Smooth muscle cell (in vitro differentiated cells): ENCODE measurements around the gene RHEBL1. TPM values are rescaled to one million over a fixed set of nuclear protein-coding genes. Genes with fewer than 3 reads are reported as not detected.

Source experiments
- DNase-seq: peaks from one replicate; lab custom pipeline; 2025; ENCODE audit not compliant: unreplicated experiment; lab: John Stamatoyannopoulos, UW
- H2AFZ ChIP-seq: fragments of 200-600 bp; sonication (generic); 2 replicates; pipeline ENCODE4 v1.6.0; 2016; ENCODE audit warnings: antibody characterized with exemption, low read depth, mild to moderate bottlenecking
- H3F3A ChIP-seq: fragments of 200-600 bp; sonication (generic); 2 replicates; pipeline ENCODE4 v1.6.0; 2017; ENCODE audit warnings: antibody characterized with exemption, low read depth
- H3K27ac ChIP-seq: fragments of 200-600 bp; sonication (generic); 2 replicates; pipeline ENCODE4 v1.5.1; 2016; ENCODE audit warnings: low read depth, mild to moderate bottlenecking
- H3K27me3 ChIP-seq: fragments of 200-600 bp; sonication (generic); 2 replicates; pipeline ENCODE4 v1.6.1; 2016; ENCODE audit warnings: low read depth, mild to moderate bottlenecking
- H3K36me3 ChIP-seq: fragments of 200-600 bp; sonication (generic); 2 replicates; pipeline ENCODE4 v1.5.1; 2016; ENCODE audit warnings: low read depth
- H3K4me1 ChIP-seq: fragments of 200-600 bp; sonication (generic); 2 replicates; pipeline ENCODE4 v1.5.1; 2016; ENCODE audit warnings: low read depth
- H3K4me2 ChIP-seq: fragments of 200-600 bp; sonication (generic); 2 replicates; pipeline ENCODE4 v1.6.0; 2016; ENCODE audit warnings: mild to moderate bottlenecking
- H3K4me3 ChIP-seq: fragments of 200-600 bp; sonication (generic); 2 replicates; pipeline ENCODE4 v1.5.1; 2016; ENCODE audit warnings: mild to moderate bottlenecking
- H3K79me2 ChIP-seq: fragments of 200-600 bp; sonication (generic); 2 replicates; pipeline ENCODE4 v1.6.0; 2016; ENCODE audit warnings: low read depth, mild to moderate bottlenecking
- H3K9ac ChIP-seq: fragments of 200-600 bp; sonication (generic); 2 replicates; pipeline ENCODE4 v1.6.0; 2016; ENCODE audit warnings: low read depth
- H3K9me3 ChIP-seq: fragments of 200-600 bp; sonication (generic); replicated peaks from 2 replicates; pipeline ENCODE4 v1.5.1; 2016; ENCODE audit warnings: low read depth
- H4K20me1 ChIP-seq: fragments of 200-600 bp; sonication (generic); 2 replicates; pipeline ENCODE4 v1.6.0; 2016; ENCODE audit warnings: low read depth
- WGBS: methylation state at CpG from one replicate; pipeline ENCODE4 v1.1.7; 2016; ENCODE audit warnings: low lambda C conversion rate; 5-methylcytosine and 5-hydroxymethylcytosine counted together
- polyA plus RNA-seq: library from polyadenylated mRNA; unstranded; fragments of >200 nt; fragmentation: Nextera tagmentation; extraction: Ambion mirVana; gene quantifications from 2 replicates; pipeline ENCODE4 v1.2.1, GENCODE V29; 2016
- total RNA-seq: library from RNA; depleted of rRNA; stranded (reverse); fragments of >200 nt; gene quantifications from 2 replicates; pipeline ENCODE4 v1.2.3, GENCODE V29; 2014
- TF ChIP-seq, protein P1 (sequence below): fragments of 200-600 bp; sonication (generic); IDR thresholded peaks from 2 replicates; pipeline ENCODE4 v1.5.1; 2017; ENCODE audit warnings: borderline replicate concordance, mild to moderate bottlenecking, antibody characterized with exemption; ENCODE audit not compliant: insufficient read depth, poor library complexity, severe bottlenecking

The RHEBL1 gene
- total and polyA plus RNA-seq, 2 experiments from 2014 or later, result 0.76 to 2.1 TPM

DNA sequence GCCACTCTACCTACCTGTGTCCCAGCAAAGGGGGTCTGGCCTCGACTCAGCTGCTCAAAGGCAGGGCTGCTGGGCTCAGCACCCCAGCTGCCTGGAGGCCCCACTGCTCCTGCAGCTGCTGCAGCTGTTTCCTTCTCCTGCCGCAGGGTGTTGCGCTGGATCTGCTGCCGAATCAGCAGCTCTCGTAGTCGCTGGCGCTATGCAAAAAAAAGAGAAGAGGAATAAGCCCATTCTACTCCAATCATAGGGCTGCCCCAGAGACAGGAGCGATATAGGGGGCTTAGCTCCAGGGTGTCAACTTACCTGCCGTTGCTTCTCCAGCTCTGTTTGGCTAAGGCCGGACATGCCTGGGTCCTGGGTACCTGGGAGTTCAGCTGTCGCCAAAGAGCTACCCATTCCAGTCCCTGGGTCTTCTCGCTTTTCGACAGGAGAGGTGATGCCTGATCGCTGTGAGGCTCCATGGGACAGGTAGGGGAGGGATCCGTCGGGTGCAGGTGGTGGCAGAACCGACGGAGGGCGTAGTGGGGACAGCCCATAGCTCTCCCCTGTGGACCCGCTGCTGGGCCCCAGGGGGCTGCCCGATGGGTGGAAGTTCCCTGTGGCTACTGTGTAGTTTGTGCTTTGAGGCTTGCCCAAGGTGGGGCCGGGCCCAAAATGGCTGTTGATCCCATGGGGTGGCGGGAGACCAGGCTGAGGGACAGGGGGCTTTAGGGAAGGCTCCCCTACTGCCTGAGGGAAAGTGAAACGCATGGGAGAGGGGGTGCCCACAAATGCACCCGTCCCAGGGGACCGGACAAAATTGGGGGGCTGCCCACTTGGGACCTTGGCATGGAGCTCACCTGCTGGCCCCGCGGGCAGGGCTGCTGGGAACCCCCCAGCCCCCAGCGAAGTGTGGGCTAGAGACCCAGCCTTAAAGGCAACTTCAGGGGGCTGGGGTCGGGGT, 30.1 kb downstream of the RHEBL1 start:
- Histone ChIP-seq H3K9me3 (no peaks in the 10 kb centered on the region), H3K9ac (no peak overlapping the region), H3K36me3 (no peaks in the 10 kb centered on the region), H3F3A (no peaks in the 10 kb centered on the region), H3K4me2 (no peak overlapping the region), H3K4me3 (no peak overlapping the region), H3K27ac (no peak overlapping the region), H3K27me3 (no peaks in the 10 kb centered on the region), H3K4me1 (no peaks in the 10 kb centered on the region), H3K79me2 (peaks cover 6% of the 10 kb centered on the region), H2AFZ (no peak overlapping the region), H4K20me1 (peaks cover 38% of the 10 kb centered on the region)
- TF ChIP-seq, protein P1, sequence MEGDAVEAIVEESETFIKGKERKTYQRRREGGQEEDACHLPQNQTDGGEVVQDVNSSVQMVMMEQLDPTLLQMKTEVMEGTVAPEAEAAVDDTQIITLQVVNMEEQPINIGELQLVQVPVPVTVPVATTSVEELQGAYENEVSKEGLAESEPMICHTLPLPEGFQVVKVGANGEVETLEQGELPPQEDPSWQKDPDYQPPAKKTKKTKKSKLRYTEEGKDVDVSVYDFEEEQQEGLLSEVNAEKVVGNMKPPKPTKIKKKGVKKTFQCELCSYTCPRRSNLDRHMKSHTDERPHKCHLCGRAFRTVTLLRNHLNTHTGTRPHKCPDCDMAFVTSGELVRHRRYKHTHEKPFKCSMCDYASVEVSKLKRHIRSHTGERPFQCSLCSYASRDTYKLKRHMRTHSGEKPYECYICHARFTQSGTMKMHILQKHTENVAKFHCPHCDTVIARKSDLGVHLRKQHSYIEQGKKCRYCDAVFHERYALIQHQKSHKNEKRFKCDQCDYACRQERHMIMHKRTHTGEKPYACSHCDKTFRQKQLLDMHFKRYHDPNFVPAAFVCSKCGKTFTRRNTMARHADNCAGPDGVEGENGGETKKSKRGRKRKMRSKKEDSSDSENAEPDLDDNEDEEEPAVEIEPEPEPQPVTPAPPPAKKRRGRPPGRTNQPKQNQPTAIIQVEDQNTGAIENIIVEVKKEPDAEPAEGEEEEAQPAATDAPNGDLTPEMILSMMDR, result no peak
- no peak for DNase-seq
- WGBS, result 98% methylated on average over 30 of the region's 30 CpGs

DNA sequence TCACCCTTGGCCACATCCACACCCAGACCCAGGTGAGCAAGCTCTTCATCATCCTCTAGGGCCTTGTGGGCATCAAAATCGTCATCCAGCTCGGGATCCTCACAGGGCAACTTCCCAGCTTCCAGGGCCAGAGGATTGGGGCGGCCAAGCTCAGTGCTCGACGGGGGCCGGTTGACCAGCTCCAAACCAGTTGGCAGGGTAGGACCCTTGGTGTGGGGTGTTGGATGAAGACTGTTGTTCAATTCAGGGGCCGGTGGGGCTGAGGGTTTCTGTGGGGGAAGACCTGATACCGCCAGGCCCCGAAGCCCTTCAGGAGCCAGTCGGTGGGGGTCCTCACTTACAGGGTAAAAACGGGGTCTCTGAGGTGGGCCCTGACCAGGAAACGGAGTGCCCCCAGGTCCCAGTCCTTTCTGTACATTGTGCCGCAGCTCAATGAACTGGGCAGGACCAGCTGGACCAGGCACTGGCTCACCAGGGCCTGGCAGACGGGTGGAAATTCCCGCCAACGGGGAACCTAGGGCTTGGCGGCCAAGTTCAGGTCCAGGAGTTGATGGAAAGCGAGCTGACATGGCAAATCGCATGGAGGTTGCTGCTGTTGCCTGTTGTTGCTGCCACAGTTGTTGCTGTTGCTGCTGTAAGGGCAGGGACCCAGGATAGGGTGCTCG, 31.4 kb downstream of the RHEBL1 start:
- peaks cover 6% of the 10 kb centered on the region for H3K36me3 ChIP-seq

DNA sequence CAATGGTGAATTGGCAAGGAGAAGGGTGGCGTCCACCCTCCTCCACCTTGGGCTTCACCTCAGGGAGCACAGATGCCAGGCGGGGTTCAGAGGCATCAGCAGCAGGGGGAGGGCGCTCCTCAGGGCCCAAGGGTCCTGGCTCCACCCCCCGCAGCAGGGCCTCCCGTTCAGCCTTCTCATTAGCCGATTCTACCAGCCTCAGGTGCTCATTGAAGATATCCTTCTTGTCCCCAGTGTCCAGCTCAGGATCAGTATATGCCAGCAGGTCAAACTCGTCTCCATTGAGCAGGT, 31.9 kb downstream of the RHEBL1 start:
- H3K9me3 ChIP-seq, result no peaks in the 10 kb centered on the region
- H3K4me1 ChIP-seq, result no peaks in the 10 kb centered on the region
- H3K4me3 ChIP-seq, result no peak overlapping the region
- TF ChIP-seq, protein P1, result no peak
- DNase-seq, result no peak
- no peak overlapping the region for H3K9ac ChIP-seq
- H3K27me3 ChIP-seq, result no peaks in the 10 kb centered on the region
- H3F3A ChIP-seq, result no peaks in the 10 kb centered on the region
- H4K20me1 ChIP-seq, result peaks cover 28% of the 10 kb centered on the region
- H2AFZ ChIP-seq, result no peak overlapping the region
- WGBS, result over 99% methylated on average over 7 of the region's 7 CpGs
- H3K79me2 ChIP-seq, result peaks cover 6% of the 10 kb centered on the region
- no peak overlapping the region for H3K27ac ChIP-seq
- no peak overlapping the region for H3K4me2 ChIP-seq
- peaks cover 8% of the 10 kb centered on the region for H3K36me3 ChIP-seq

More for the DNA sequence above, 31.4 kb downstream of the RHEBL1 start:
- Histone ChIP-seq H2AFZ (no peak overlapping the region), H3K9ac (no peak overlapping the region), H3K9me3 (no peaks in the 10 kb centered on the region), H3K27me3 (no peaks in the 10 kb centered on the region), H3K27ac (no peak overlapping the region), H3F3A (no peaks in the 10 kb centered on the region), H3K79me2 (peaks cover 6% of the 10 kb centered on the region), H3K4me1 (no peaks in the 10 kb centered on the region), H3K4me2 (no peak overlapping the region), H3K4me3 (no peak overlapping the region), H4K20me1 (peaks cover 27% of the 10 kb centered on the region)
- TF ChIP-seq, protein P1, result no peak
- DNase-seq, result no peak
- 97% methylated on average over 20 of the region's 20 CpGs for WGBS
